H9 (cell line): ENCODE results near the gene LPO. TPM values are rescaled to one million over a fixed set of nuclear protein-coding genes. Genes with fewer than 3 reads are reported as not detected.

Source experiments
- DNase-seq: peaks from one replicate; pipeline ENCODE4 v3.0.0-alpha.2; 2017
- H2AFZ ChIP-seq: one replicate; pipeline ENCODE4 v1.6.1; 2013; ENCODE audit warnings: mild to moderate bottlenecking, low read length, control low read depth, moderate library complexity
- H2AK5ac ChIP-seq: 2 replicates; pipeline ENCODE4 v1.6.1; 2013; ENCODE audit warnings: low read length, control low read depth, mixed read lengths; ENCODE audit not compliant: insufficient read length
- H2BK120ac ChIP-seq: one replicate; pipeline ENCODE4 v1.6.1; 2013; ENCODE audit warnings: low read depth, mild to moderate bottlenecking, low read length, control low read depth, inconsistent platforms; ENCODE audit not compliant: poor library complexity, severe bottlenecking
- H2BK12ac ChIP-seq: 2 replicates; pipeline ENCODE4 v1.6.1; 2013; ENCODE audit warnings: low read length, control low read depth, mixed read lengths, low read depth; ENCODE audit not compliant: insufficient read length
- H2BK15ac ChIP-seq: 2 replicates; pipeline ENCODE4 v1.6.1; 2013; ENCODE audit warnings: low read depth, low read length, control low read depth
- H2BK20ac ChIP-seq: one replicate; pipeline ENCODE4 v1.6.1; 2013; ENCODE audit warnings: low read depth, mild to moderate bottlenecking, low read length, control low read depth, inconsistent platforms; ENCODE audit not compliant: poor library complexity, severe bottlenecking
- H2BK5ac ChIP-seq: 2 replicates; pipeline ENCODE4 v1.6.1; 2013; ENCODE audit warnings: low read length, control low read depth, mixed read lengths; ENCODE audit not compliant: insufficient read length
- H3K14ac ChIP-seq: 2 replicates; pipeline ENCODE4 v1.6.1; 2013; ENCODE audit warnings: low read length, control low read depth; ENCODE audit not compliant: insufficient read depth
- H3K18ac ChIP-seq: 2 replicates; pipeline ENCODE4 v1.6.1; 2013; ENCODE audit warnings: low read depth, mild to moderate bottlenecking, mixed read lengths, low read length, control low read depth; ENCODE audit not compliant: insufficient read length
- H3K23ac ChIP-seq: 2 replicates; pipeline ENCODE4 v1.6.1; 2013; ENCODE audit warnings: low read length, control low read depth, mixed read lengths, low read depth; ENCODE audit not compliant: insufficient read length
- H3K23me2 ChIP-seq: 2 replicates; pipeline ENCODE4 v1.6.1; 2013; ENCODE audit warnings: low read depth, mild to moderate bottlenecking, mixed read lengths, low read length, control low read depth; ENCODE audit not compliant: insufficient read length, poor library complexity, severe bottlenecking
- H3K27ac ChIP-seq: 2 replicates; pipeline ENCODE4 v1.5.1; 2013; ENCODE audit warnings: low read length, control low read depth, mixed read lengths, low read depth; ENCODE audit not compliant: insufficient read length
- H3K27me3 ChIP-seq: 2 replicates; pipeline ENCODE4 v1.6.1; 2013; ENCODE audit warnings: low read length, control low read depth, inconsistent platforms; ENCODE audit not compliant: insufficient read depth
- H3K4ac ChIP-seq: 2 replicates; pipeline ENCODE4 v1.6.1; 2013; ENCODE audit warnings: low read depth, mild to moderate bottlenecking, control low read depth, inconsistent platforms, low read length, moderate library complexity
- H3K4me1 ChIP-seq: 2 replicates; pipeline ENCODE4 v1.6.1; 2013; ENCODE audit warnings: low read length, control low read depth, inconsistent platforms; ENCODE audit not compliant: insufficient read depth
- H3K4me2 ChIP-seq: 2 replicates; pipeline ENCODE4 v1.6.1; 2013; ENCODE audit warnings: low read length, control low read depth, mixed read lengths; ENCODE audit not compliant: insufficient read length, insufficient read depth
- H3K56ac ChIP-seq: 2 replicates; pipeline ENCODE4 v1.6.1; 2013; ENCODE audit warnings: low read depth, mild to moderate bottlenecking, mixed read lengths, low read length, control low read depth; ENCODE audit not compliant: insufficient read length
- H3K79me1 ChIP-seq: 2 replicates; pipeline ENCODE4 v1.6.1; 2013; ENCODE audit warnings: low read depth, mild to moderate bottlenecking, moderate library complexity, low read length, control low read depth, inconsistent platforms; ENCODE audit not compliant: insufficient read depth, poor library complexity, severe bottlenecking
- H3K79me2 ChIP-seq: 2 replicates; pipeline ENCODE4 v1.6.1; 2013; ENCODE audit warnings: low read length, control low read depth, inconsistent platforms; ENCODE audit not compliant: insufficient read depth
- H3K9ac ChIP-seq: 2 replicates; pipeline ENCODE4 v1.6.1; 2013; ENCODE audit warnings: low read length, control low read depth, mixed read lengths; ENCODE audit not compliant: insufficient read length; ENCODE audit errors: extremely low read depth
- H3K9me3 ChIP-seq: one replicate; pipeline ENCODE4 v1.6.1; 2013; ENCODE audit warnings: low read depth, low read length, inconsistent platforms; ENCODE audit not compliant: control insufficient read depth
- H3T11ph ChIP-seq: one replicate; pipeline ENCODE4 v1.6.1; 2013; ENCODE audit warnings: mild to moderate bottlenecking, low read length, control low read depth, inconsistent platforms
- H4K20me1 ChIP-seq: one replicate; pipeline ENCODE4 v1.6.1; 2013; ENCODE audit not compliant: control insufficient read depth, insufficient read length, insufficient read depth
- H4K5ac ChIP-seq: 2 replicates; pipeline ENCODE4 v1.6.1; 2013; ENCODE audit warnings: low read depth, mild to moderate bottlenecking, mixed read lengths, low read length, control low read depth; ENCODE audit not compliant: insufficient read length
- H4K8ac ChIP-seq: replicated peaks from 2 replicates; pipeline ENCODE4 v1.6.1; 2013; ENCODE audit warnings: low read length, control low read depth, mixed read lengths, low read depth; ENCODE audit not compliant: insufficient read length
- H4K91ac ChIP-seq: 2 replicates; pipeline ENCODE4 v1.6.1; 2013; ENCODE audit warnings: low read depth, mild to moderate bottlenecking, moderate library complexity, mixed read lengths, low read length, control low read depth; ENCODE audit not compliant: insufficient read length
- H3K27ac Mint-ChIP-seq, 3 experiments: 2 replicates in 2 of 3; 3 replicates in 1 of 3; pipeline ENCODE4 v1.8.0; 2020 to 2021; ENCODE audit warnings: mixed read lengths in 3 of 3, mild to moderate bottlenecking in 1 of 3, moderate library complexity in 1 of 3
- H3K27me3 Mint-ChIP-seq: 2 replicates; pipeline ENCODE4 v1.8.0; 2021; ENCODE audit warnings: low read depth, mild to moderate bottlenecking, moderate library complexity, mixed read lengths
- H3K36me3 Mint-ChIP-seq, 3 experiments: 2 replicates in 2 of 3; 3 replicates in 1 of 3; pipeline ENCODE4 v1.8.0; 2020 to 2021; ENCODE audit warnings: low read depth in 3 of 3, mixed read lengths in 3 of 3; ENCODE audit not compliant: insufficient read depth in 1 of 3
- H3K4me1 Mint-ChIP-seq, 2 experiments: 2 replicates each; pipeline ENCODE4 v1.8.0; 2020; ENCODE audit warnings: mixed read lengths in 2 of 2
- H3K4me3 Mint-ChIP-seq, 2 experiments: 2 replicates in 1 of 2; 3 replicates in 1 of 2; pipeline ENCODE4 v1.8.0; 2020 to 2021; ENCODE audit warnings: mild to moderate bottlenecking in 2 of 2, mixed read lengths in 2 of 2, moderate library complexity in 1 of 2
- H3K9me3 Mint-ChIP-seq, 2 experiments: 2 replicates in 1 of 2; 3 replicates in 1 of 2; pipeline ENCODE4 v1.8.0; 2020; ENCODE audit warnings: mild to moderate bottlenecking in 2 of 2, mixed read lengths in 2 of 2, moderate library complexity in 1 of 2
- WGBS: extraction: QIAGEN DNeasy Blood & Tissue Kit; methylation state at CpG from one replicate; pipeline ENCODE4 v1.1.7; 2013; ENCODE audit warnings: missing lambda C conversion rate, low lambda C conversion rate, mixed read lengths; ENCODE audit not compliant: insufficient read length; ENCODE audit errors: extremely low coverage; 5-methylcytosine and 5-hydroxymethylcytosine counted together
- total RNA-seq: library from RNA; stranded (reverse); gene quantifications from 2 replicates; pipeline ENCODE4 v1.2.1, GENCODE V29; 2021
- TF ChIP-seq, protein P1 (sequence below): fragments of 200-600 bp; sonication (generic); conservative IDR thresholded peaks from 3 replicates; pipeline ENCODE4 v1.8.0; 2021; ENCODE audit warnings: antibody characterized with exemption, mild to moderate bottlenecking

The LPO gene
- total RNA-seq, 1 experiment from 2014 or later: 0.17 TPM

- no CpG with 5 or more reads among the region's 9 CpGs for WGBS
- Histone ChIP-seq H3K4me2 (no peak overlapping the region), H3K23ac (no peak overlapping the region), H3K56ac (no peak overlapping the region), H3K4ac (no peak overlapping the region), H4K5ac (no peak overlapping the region), H2AFZ (no peak overlapping the region), H3K9ac (no peak overlapping the region), H3K23me2 (peaks cover 8% of the 10 kb centered on the region), H2BK120ac (no peak overlapping the region), H3K9me3 (peaks cover 8% of the 10 kb centered on the region), H3K79me2 (no peaks in the 10 kb centered on the region), H3K27me3 (peaks cover 38% of the 10 kb centered on the region), H4K8ac (no peak overlapping the region), H3K27ac (no peak overlapping the region), H2AK5ac (no peak overlapping the region), H2BK20ac (no peak overlapping the region), H3K14ac (no peak overlapping the region), H4K20me1 (no peaks in the 10 kb centered on the region), H2BK5ac (no peak overlapping the region), H2BK15ac (no peak overlapping the region), H3K18ac (no peak overlapping the region), H2BK12ac (no peak overlapping the region), H3K79me1 (no peaks in the 10 kb centered on the region), H3K4me1 (no peaks in the 10 kb centered on the region; the same call in 1 of the 2 replicates), H3T11ph (no peak overlapping the region), H4K91ac (no peak overlapping the region)
- Mint-ChIP-seq H3K4me3 (no peak overlapping the region), H3K27ac (no peak overlapping the region; a peak in 1 of 7 replicates), H3K36me3 (peaks cover 0 to 6% (median 6%) of the 10 kb centered on the region in 3 experiments; a peak in 4 of 7 replicates), H3K27me3 (peaks cover 81% of the 10 kb centered on the region), H3K4me1 (peaks cover 5 to 13% of the 10 kb centered on the region in 2 experiments), H3K9me3 (peaks cover 9% of the 10 kb centered on the region in 2 experiments)
- peak; percentile 25 for DNase-seq
- TF ChIP-seq, protein P1, sequence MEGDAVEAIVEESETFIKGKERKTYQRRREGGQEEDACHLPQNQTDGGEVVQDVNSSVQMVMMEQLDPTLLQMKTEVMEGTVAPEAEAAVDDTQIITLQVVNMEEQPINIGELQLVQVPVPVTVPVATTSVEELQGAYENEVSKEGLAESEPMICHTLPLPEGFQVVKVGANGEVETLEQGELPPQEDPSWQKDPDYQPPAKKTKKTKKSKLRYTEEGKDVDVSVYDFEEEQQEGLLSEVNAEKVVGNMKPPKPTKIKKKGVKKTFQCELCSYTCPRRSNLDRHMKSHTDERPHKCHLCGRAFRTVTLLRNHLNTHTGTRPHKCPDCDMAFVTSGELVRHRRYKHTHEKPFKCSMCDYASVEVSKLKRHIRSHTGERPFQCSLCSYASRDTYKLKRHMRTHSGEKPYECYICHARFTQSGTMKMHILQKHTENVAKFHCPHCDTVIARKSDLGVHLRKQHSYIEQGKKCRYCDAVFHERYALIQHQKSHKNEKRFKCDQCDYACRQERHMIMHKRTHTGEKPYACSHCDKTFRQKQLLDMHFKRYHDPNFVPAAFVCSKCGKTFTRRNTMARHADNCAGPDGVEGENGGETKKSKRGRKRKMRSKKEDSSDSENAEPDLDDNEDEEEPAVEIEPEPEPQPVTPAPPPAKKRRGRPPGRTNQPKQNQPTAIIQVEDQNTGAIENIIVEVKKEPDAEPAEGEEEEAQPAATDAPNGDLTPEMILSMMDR: no peak
These were observed 13.8 kb downstream of the LPO start for GRCh38 chr17:58252141-58252540.
